KBM-7 (cell line): ENCODE data around the gene NRDE2.

ENCODE experiments used
- DNase-seq: peaks from one replicate; pipeline ENCODE4 v3.0.0-alpha.2; 2015
- in situ Hi-C: fragments of 300-500 bp; cut with MboI; formaldehyde crosslinking; loops from 2 replicates; pipeline ENCODE4 v1.14.3; 2020; ENCODE audit warnings: low sequenced_read_pairs, low pct_unique_long_range_greater_than_20kb, mixed read lengths

Gene NRDE2

DNA sequence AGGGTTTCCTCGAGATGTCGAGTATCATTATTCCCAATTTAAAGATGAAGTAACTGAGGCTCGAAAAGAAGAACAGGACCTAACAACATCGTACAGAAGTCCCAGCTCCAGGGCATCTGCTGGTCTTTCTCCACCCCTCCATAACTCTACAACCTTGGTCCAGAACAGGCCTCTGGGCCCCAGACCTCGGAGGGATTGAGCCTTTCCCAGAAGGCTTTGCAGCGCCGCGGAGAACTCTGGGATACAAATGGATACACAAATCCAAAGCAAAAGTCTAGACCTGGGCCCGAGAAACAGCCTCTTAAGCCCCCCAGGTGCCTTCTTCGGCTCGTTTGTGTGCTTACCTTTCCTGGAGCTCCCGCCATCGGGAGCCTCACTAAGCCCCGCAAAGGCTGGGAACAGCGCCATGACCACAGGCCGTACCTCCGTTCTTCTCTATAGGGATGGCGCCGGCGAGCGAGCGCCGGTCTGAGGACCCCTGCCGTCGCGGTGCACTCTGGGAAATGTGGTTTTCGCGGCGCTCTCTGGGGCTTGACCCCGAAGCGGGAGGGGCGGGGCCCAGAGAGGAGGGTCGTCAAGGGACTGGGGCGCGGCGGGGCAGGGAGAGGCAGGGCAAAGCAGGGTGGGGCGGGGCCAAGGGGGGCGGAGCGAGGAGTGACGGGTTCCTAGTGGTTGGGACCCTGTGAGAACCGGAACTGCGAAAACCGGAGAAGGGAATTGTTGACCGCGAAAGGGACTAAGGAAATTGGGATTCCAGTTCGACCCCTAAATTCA lies at the start of gene NRDE2:
NRDE2 (minus strand) TSS at position 445 of the 774 bp plus-strand sequence; CDS start at position 408, 37 bp downstream.
- DNase-seq: peak; percentile 95
- in situ Hi-C loops: no loop called here

DNA sequence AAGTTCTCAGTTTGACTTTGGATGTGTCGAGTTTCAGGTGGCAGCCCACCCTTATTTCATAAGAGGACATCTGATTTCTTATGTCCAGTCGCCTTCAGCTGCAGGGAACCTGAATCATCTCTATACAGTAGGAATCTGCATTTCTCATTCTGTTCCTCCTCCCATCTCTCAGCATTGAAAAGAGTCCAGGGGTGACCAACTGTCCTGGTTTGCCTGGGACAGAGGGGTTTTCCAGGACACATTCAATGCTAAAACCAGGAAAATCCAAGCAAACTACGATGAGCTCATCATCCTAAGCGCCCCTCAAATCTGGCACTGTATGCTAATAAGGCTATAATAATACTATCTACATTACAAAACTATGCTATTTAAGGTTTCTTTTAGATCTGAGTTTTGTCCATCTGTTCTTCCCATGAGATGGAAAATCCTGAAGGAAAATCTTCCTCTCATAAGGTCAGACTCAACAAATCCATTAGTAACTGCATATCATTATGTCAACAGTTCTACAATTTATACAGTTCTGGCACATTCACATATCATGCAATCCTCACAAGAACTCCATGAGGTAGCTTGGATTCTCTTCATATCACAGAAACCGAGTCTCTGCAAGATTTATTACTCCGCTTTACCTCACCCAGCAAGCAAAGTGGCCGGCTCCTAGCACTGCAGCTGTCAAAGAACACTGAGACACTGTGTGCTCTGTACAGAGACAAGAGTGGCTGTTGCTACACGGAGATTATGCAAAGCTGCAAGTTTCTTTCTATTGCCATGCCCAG lies 49.5 kb upstream of the NRDE2 start:
- in situ Hi-C loops: no loop called here
- DNase-seq: no peak

DNA sequence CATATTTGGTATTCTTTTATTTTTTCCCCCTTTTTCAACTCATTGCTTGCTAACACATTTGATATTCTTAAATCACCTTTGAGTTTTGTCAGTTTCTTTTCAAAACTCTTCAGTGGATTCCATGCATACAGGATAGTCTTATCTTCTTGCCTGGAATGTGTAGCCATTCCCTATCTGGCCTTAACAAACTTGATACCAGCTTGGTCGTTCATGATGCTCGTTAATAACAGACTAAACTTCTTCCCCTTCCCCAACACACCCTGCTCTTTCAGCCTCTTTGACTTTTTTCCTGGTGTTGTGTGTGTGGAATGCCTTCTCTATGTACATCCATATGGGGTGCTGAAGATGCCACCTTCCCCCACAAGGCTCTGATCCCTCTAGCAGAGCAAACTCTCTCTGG lies 47.4 kb upstream of the NRDE2 start:
- DNase-seq: no peak
- in situ Hi-C loops: no loop called here

DNA sequence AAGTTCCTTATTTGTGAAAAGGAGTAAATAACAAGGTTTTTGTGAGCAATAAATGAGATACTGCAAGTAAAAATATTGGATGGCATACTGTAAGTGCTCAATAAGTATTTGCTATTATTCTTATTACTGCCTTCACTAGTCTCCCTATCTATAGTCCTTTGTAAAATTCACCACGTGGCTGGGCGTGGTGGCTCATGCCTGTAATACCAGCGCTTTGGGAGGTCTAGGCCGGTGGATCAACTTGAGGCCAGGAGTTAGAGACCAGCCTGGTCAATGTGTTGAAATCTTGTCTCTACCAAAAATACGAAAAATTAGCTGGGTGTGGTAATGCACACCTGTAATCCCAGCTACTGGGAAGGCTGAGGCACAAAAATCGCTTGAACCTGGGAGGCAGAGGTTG lies 46.5 kb upstream of the NRDE2 start:
- no peak for DNase-seq
- in situ Hi-C loops: no loop called here

DNA sequence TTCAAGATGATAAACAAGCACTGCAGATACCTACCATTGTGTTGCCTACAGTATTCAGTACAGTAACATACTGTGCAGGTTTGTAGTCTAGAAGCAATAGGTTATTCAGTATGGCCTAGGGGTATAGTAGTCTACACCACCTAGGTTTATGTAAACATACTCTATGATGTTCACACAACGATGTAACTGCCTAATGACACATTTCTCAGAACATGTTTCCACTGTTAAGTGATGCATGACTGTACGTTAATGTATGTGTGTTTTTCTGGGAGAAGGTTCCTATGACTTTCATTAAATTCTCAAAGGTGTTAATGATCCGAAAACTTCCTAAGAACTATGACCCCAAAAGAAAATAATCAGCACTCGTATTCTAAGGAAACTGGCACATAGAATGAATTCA lies 44.2 kb upstream of the NRDE2 start:
- DNase-seq: no peak
- in situ Hi-C loops: no loop called here

DNA sequence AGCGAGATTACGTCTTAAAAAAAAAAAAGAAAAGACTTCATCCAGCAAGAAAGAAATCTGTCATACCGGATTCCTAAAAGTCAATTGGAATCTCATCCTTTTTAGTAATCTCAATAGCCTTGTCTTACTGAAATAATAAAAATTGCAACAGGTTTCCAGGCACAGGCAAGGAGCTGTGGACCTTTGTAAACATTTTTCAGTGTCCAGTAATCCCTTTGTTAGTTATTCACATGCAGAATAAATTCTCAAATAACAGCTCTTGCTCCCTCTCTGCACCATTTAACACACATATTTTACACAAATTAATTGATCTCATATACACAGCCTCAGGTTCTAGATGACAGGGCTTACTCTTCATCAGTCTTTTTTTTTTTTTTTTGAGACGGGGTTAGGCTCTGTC lies 43.1 kb upstream of the NRDE2 start:
- in situ Hi-C loops: no loop called here
- DNase-seq: no peak

DNA sequence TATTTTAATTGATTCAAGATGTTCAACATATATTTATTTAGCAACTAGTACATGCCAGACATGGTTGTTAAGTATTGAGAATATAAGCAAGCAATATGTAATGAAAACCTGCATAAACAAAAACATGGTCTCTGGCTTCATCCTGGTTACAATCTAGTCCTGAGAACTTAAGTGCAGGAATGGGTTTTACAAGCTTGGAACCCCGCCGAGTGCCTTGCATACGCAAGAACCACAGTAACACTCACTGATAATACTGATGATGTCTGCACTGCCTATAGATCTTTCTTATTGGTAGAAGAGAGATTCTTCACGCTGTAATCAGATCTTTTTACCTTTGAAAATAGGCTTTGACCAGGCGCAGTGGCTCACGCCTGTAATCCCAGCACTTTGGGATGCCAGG lies 42.1 kb upstream of the NRDE2 start:
- in situ Hi-C loops: no loop called here
- DNase-seq: no peak

- in situ Hi-C loops: no loop called here
- no peak for DNase-seq
Observed at GRCh38 chr14:90368946-90369721, 37.4 kb upstream of the NRDE2 start.

GRCh38 chr14:90362558-90362896 lies 30.8 kb upstream of the NRDE2 start:
- no peak for DNase-seq
- in situ Hi-C loops: no loop called here

- in situ Hi-C loops: no loop called here
Observed at GRCh38 chr14:90361865-90362557, 30.3 kb upstream of the NRDE2 start.

DNA sequence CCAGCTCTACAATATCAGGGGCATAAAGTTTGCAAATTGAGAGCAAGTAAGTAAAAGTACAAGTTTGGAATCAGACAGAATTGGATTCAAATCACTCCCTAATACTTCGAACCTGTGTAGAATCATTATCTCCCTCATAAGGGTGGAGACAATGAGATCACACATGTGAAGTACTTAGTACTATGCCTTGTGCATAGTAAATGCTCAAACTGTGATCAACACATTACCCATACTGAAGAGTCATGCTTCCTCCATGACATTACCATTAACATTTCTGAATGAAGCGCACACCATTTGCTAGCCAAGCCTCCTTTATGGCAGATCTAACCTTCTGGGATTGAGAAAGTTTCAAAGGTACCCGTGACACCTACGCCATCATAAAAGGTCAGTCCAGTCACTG lies 26.6 kb upstream of the NRDE2 start:
- in situ Hi-C loops: no loop called here
- DNase-seq: no peak

More at GRCh38 chr14:90361865-90362557, 30.3 kb upstream of the NRDE2 start:
- no peak for DNase-seq

DNA sequence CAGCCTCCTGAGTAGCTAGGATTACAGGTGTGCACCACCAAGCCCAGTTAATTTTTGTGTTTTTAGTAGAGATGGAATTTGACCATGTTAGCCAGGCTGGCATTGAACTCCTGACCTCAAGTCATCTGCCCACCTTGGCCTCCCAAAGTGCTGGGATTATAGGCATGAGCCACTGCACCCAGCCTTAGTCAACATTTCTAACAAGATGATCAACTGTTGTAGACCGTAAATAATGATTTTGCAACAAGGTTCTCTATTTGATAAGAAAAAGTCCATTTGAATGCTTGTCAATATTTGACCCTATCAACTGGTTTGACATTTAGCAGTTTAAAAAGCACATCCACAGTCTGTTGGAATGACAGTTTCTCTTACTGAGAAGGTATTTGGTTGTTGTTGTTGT lies 25.2 kb upstream of the NRDE2 start:
- in situ Hi-C loops: no loop called here
- no peak for DNase-seq

DNA sequence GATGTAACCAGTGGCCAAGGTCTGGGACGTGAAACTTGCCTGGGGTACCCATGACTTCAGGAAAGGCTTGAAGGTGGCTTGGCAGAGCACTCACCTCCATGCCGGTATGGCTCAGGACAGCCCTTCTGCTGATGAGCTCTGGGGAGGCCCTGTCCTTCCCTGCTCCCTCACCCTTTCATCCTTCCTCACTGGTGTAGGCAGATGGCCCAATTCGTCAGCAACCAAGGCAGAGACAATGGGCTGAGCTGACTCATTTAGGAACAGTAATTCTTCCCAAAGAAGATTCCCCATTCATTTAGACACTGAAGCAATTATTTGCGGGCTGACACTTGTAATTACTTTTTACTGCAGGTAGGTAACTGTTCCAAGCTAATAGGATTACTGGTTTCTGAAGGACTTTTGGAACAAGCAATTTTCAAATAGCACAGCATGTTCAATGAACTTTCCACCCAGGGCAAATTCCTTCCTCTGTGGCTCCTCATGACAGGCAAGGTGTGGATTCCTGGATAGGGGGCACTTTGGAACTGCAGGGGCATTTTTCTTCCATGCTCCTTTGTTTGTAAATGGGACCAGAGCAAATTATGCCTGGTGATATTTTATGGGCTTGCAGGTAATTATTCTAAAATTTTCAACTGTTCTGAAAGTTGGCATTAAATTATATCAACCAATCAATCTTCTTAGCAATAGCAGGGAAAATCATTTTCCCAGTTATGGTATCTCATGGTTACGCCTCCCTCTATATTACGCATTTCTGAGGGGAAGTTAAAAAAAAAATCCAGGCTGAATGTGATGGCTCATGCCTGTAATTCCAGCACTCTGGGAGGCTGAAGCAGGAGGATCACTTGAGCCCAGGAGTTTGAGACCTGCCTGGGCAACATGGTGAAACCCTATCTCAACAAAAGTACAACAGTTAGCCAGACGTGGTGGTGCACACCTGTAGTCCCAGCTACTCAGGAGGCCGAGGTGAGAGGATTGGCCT lies 24.1 kb upstream of the NRDE2 start:
- in situ Hi-C loops: no loop called here
- DNase-seq: no peak

DNA sequence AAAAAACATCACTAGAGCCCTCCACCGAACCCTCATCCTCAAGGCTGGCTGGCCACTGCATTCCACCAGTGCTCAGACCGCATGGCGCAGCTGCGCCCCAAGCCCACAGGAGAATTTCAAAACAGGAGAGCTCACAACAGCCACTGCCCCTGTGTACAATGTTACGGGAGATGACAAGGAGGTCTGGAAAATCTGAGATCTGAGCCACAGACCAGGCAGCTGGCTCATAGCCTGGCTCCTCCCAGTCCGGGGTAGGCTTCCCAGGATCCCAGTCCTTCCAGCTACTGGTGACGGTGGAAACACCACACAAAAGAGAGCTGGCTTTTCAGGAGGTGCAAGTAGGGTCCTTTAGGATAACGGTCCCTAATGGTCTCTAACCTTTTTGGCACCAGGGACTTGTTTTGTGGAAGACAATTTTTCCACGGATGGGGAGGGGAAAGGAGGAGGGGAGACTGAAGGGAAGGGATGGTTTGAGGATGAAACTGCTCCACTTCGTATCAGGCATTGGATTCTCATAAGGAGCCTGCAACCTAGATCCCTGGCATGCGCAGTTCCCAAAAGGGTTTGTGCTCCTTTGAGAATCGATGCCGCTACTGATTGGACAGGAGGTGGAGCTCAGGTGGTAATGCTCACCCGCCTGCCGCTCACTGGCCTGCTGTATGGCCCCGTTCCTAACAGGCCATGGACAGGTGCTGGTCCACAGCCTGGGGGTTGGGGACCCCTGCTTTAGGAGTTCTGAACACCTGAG lies 23.0 kb upstream of the NRDE2 start:
- no peak for DNase-seq
- in situ Hi-C loops: no loop called here

GRCh38 chr14:90349739-90350138 lies 18.0 kb upstream of the NRDE2 start:
- DNase-seq: no peak
- in situ Hi-C loops: no loop called here

DNA sequence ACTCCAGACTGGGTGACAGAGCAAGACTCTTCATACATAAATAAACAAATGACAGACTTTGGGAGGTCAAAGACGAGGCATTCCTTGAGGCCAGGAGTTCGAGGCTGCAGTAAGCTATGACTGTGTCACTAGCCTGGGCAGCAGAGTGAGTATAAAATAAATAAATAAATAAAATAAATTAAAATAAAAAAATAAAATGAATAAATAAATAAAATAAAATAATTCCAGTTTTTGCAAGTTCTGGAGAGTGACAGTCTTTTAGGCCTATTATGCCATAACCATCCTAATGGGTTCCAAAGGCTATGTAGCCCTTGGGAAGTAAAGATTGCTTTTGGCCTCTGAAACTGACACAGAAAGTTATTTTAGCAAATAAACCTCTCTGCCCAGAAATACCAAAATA lies 16.5 kb upstream of the NRDE2 start:
- DNase-seq: no peak
- in situ Hi-C loops: no loop called here

DNA sequence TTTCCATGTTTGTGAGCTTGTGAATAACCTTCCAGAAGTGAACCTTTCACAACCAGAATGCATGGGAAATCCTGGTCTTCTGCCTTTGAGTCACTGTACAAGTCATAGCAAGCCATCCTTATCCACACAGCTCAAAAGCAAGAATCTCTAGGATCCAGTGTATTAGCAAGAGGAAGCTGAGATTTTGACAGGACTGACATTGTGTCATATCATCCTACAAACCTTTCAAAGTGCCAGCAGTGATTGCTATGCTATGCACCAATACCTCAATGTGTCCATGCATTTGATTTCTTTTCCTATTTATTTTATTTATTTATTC lies 13.5 kb upstream of the NRDE2 start:
- in situ Hi-C loops: no loop called here

More for the DNA sequence above, 13.5 kb upstream of the NRDE2 start:
- no peak for DNase-seq
